ENCODE measurements around the gene C2CD4C.
"Not testable (repeated sequence)": the region's sequence is repeated elsewhere in the genome, so short reads cannot be mapped to it uniquely, and the experiment has no call there.

C2CD4C gene

DNA sequence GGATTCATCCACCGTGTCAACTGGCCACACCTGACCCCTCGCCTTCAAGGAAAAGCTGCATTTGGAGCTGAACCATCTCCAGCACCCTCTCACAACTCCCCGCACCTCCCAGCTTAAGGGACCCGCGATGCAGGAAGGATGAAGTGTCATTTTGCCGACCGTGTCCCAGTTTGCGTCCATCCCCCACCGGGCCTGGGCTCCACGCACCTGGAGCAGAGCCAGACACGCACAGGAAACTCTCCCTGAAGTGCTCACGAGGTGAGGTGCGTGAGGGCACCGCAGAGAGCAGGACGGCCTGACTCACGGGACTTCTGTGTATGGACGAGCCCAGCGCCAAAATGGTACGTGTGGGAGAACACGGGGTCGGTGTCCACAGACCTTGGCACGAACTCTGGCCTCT is 44.7 kb upstream of the C2CD4C start:
- H3K4me3 ChIP-seq (ENCODE audit: low read length), result no peak overlapping the region
- DNase-seq (ENCODE audit: low read depth), result no peak
- TF ChIP-seq, protein P1, sequence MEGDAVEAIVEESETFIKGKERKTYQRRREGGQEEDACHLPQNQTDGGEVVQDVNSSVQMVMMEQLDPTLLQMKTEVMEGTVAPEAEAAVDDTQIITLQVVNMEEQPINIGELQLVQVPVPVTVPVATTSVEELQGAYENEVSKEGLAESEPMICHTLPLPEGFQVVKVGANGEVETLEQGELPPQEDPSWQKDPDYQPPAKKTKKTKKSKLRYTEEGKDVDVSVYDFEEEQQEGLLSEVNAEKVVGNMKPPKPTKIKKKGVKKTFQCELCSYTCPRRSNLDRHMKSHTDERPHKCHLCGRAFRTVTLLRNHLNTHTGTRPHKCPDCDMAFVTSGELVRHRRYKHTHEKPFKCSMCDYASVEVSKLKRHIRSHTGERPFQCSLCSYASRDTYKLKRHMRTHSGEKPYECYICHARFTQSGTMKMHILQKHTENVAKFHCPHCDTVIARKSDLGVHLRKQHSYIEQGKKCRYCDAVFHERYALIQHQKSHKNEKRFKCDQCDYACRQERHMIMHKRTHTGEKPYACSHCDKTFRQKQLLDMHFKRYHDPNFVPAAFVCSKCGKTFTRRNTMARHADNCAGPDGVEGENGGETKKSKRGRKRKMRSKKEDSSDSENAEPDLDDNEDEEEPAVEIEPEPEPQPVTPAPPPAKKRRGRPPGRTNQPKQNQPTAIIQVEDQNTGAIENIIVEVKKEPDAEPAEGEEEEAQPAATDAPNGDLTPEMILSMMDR (conservative IDR thresholded peaks at IDR 0.05; ENCODE audit: low read depth, low read length), result no peak

DNA sequence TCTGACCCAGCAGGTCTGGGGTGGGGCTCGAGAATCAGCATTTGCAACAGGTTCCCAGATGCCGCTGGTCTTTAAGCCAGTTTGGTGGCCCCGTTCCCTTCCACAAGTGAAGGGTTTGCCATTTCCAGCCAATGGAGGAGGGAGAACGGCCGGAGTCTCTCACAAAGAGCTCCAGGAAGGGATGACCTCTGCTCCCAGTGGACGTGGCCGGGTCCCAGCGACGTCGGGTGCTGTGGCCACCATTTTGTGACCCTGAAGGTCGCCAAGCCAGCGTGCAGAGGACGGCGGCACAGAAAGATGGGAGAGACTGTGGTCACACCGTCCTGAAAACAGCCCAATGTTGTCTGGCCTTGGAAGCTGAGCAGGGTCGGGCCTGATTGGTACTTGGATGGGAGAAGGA is 43.9 kb upstream of the C2CD4C start:
- H3K4me3 ChIP-seq (ENCODE audit: low read length), result no peak overlapping the region
- DNase-seq (ENCODE audit: low read depth), result no peak
- TF ChIP-seq, protein P1 (conservative IDR thresholded peaks at IDR 0.05; ENCODE audit: low read depth, low read length), result no peak

DNA sequence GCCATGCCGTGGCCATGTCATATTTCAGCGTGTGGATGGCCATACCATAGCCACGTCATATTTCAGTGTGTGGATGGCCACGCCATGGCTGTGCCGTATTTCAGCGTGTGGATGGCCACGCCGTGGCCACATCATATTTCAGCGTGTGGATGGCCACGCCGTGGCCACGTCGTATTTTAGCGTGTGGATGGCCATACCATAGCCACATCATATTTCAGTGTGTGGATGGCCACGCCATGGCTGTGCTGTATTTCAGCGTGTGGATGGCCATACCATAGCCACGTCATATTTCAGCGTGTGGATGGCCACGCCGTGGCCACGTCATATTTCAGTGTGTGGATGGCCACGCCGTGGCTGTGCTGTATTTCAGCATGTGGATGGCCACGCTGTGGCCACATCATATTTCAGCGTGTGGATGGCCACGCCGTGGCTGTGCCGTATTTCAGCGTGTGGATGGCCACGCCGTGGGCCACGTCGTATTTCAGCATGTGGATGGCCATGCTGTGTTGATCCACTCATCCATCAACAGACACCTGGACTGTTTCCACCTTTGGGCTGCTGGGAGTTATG is 42.0 kb upstream of the C2CD4C start:
- not testable (repeated sequence) for H3K4me3 ChIP-seq (ENCODE audit: low read length); DNase-seq (ENCODE audit: low read depth)

DNA sequence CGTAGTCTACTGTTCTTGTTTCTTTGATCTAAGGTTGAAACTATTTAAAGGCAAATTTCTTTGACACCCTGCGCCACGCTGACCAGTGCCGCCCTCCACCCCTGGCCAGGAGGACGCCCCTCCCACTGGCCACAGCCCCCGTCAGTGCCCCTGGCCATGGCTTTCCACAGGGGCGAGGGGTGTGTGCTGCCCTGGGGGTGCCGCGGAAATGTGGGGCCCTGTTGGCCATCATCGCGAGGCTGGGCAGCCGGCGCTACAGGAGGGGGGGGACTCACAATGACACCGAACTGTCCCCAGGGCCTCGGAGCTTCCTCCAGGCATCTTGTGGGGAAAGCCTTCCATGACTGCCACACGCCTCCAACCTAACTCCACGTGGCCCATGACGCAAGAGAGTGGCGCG is 41.0 kb upstream of the C2CD4C start:
- DNase-seq (ENCODE audit: low read depth), result no peak
- H3K4me3 ChIP-seq (ENCODE audit: low read length), result no peak overlapping the region
- TF ChIP-seq, protein P1 (conservative IDR thresholded peaks at IDR 0.05; ENCODE audit: low read depth, low read length), result no peak

DNA sequence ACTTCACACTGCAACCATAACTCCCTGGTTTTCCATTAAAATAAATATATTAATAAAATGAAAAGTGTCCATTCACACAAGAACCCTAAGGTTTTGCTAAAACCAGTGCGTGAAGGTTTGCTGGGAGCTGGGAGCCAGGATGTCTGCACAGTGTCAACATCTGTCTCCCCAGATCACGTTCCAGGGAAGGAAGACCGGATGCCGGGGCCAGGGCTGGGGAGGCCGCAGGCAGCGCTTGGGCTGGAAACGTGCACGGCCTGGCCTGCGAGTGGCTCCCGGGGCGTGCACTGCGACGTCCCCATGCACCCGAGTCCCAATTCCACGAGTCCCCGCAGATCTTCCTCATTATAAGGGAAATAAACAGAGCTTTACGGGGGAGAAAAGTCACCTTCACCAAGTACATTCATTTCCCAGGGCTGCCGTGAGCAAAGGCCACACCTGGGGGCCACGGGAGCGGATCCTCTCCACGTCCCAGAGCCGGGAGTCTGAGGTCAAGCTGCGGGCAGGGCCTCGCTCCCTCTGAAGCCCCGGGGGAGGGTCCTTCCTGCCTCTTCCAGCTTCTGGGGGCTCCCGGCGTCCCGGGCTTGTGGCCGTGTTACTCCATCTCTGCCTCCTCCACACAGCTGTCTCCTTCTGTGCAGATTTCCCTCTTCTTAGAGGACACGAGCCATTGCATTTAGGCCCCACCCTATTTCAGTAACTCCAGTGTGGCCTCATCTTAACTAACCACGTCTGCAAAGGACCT is 39.0 kb upstream of the C2CD4C start:
- DNase-seq (ENCODE audit: low read depth), result no peak
- H3K4me3 ChIP-seq (ENCODE audit: low read length), result no peak overlapping the region
- TF ChIP-seq, protein P1 (conservative IDR thresholded peaks at IDR 0.05; ENCODE audit: low read depth, low read length), result no peak

DNA sequence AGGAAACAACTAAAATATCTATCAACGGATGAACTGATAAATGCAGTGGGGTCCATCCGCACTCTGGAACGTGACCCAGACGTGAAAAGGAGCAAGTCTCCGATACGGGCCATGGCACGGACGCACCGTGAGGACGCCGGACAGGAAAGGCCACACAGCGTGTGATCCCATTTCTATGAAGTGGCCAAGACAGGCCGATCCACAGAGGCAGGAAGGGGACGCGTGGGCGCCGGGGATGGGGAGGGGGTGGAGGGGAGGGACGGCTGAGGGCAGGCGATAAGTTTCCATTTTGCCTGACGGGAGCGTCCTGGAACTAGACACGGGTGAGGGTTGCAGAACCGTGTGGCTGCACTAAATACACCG is 38.1 kb upstream of the C2CD4C start:
- H3K4me3 ChIP-seq (ENCODE audit: low read length), result no peak overlapping the region
- DNase-seq (ENCODE audit: low read depth), result no peak
- TF ChIP-seq, protein P1 (conservative IDR thresholded peaks at IDR 0.05; ENCODE audit: low read depth, low read length), result no peak

DNA sequence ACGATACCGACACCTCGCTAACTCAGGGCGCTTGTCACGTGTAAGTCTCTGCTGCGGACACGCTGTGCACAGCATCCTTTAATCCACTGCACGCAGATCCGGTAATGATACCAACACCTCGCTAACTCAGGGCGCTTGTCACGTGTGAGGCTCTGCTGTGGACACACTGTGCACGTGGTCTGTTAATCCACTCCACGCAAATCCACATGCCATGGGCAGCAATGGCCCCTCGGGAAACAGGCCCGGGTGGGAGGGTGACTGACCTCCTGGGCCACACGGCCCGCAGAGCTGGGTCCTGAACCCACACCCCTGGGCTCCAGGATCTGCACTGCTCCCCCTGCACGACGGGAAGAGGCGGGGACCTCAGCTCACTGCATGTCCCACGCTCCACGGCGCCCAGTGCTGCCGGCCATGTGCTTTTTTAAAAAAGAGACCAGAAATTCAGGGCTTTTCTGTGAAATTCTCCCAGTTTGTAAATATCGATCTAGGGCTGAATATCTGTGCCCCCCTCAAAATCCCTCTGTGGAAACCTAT is 35.8 kb upstream of the C2CD4C start:
- no peak overlapping the region for H3K4me3 ChIP-seq (ENCODE audit: low read length)
- TF ChIP-seq, protein P1 (conservative IDR thresholded peaks at IDR 0.05; ENCODE audit: low read depth, low read length), result no peak
- DNase-seq (ENCODE audit: low read depth), result no peak

All from retinal pigment epithelial cell (primary cell).